ENCODE data around the gene TSPEAR. TPM values are rescaled to one million over a fixed set of nuclear protein-coding genes. Genes with fewer than 3 reads are reported as not detected.

The TSPEAR gene
- total RNA-seq, 1 experiment from 2014 or later = not detected

- no peak overlapping the region for H3K27ac ChIP-seq
- no peaks in the 10 kb centered on the region for H3K27me3 ChIP-seq
- H3K4me3 ChIP-seq = no peak overlapping the region
- no peaks in the 10 kb centered on the region for H3K36me3 ChIP-seq
- DNase-seq = no peak
- peaks cover 5% of the 10 kb centered on the region; the same call in 1 of the 2 replicates for H3K9me3 ChIP-seq (replicated peaks)
- H3K4me1 ChIP-seq = no peaks in the 10 kb centered on the region
Measured at GRCh38 chr21:44537930-44538911, 173.2 kb downstream of the TSPEAR start.

GRCh38 chr21:44535963-44536362 is 175.4 kb downstream of the TSPEAR start:
- Histone ChIP-seq H3K36me3 (no peaks in the 10 kb centered on the region), H3K4me3 (no peak overlapping the region), H3K9me3 (replicated peaks) (no peaks in the 10 kb centered on the region), H3K27ac (no peak overlapping the region), H3K27me3 (no peaks in the 10 kb centered on the region), H3K4me1 (no peaks in the 10 kb centered on the region)
- DNase-seq = no peak

- H3K4me3 ChIP-seq = no peak overlapping the region
- no peaks in the 10 kb centered on the region for H3K27me3 ChIP-seq
- H3K9me3 ChIP-seq (replicated peaks) = no peaks in the 10 kb centered on the region
- no peak for DNase-seq
- no peak overlapping the region for H3K27ac ChIP-seq
- no peaks in the 10 kb centered on the region for H3K36me3 ChIP-seq
- no peaks in the 10 kb centered on the region for H3K4me1 ChIP-seq
Measured at GRCh38 chr21:44534688-44535087, 176.7 kb downstream of the TSPEAR start.

- Histone ChIP-seq H3K9me3 (replicated peaks) (no peaks in the 10 kb centered on the region), H3K27me3 (no peaks in the 10 kb centered on the region), H3K36me3 (no peaks in the 10 kb centered on the region), H3K4me3 (no peak overlapping the region), H3K27ac (no peak overlapping the region), H3K4me1 (no peaks in the 10 kb centered on the region)
- no peak for DNase-seq
Measured at GRCh38 chr21:44533891-44534627, 177.3 kb downstream of the TSPEAR start.

GRCh38 chr21:44533121-44533890 is 178.1 kb downstream of the TSPEAR start:
- no peaks in the 10 kb centered on the region for H3K36me3 ChIP-seq
- H3K9me3 ChIP-seq (replicated peaks) = no peaks in the 10 kb centered on the region
- H3K27me3 ChIP-seq = no peaks in the 10 kb centered on the region
- no peak overlapping the region for H3K4me3 ChIP-seq
- DNase-seq = no peak
- no peak overlapping the region for H3K27ac ChIP-seq
- H3K4me1 ChIP-seq = no peaks in the 10 kb centered on the region

- Histone ChIP-seq H3K36me3 (no peaks in the 10 kb centered on the region), H3K27ac (no peak overlapping the region), H3K9me3 (replicated peaks) (no peaks in the 10 kb centered on the region), H3K27me3 (no peaks in the 10 kb centered on the region), H3K4me1 (no peaks in the 10 kb centered on the region), H3K4me3 (no peak overlapping the region)
- no peak for DNase-seq
Measured at GRCh38 chr21:44532712-44533111, 178.7 kb downstream of the TSPEAR start.

GRCh38 chr21:44531606-44532564 is 179.5 kb downstream of the TSPEAR start:
- peak; percentile 3 to 39 for DNase-seq
- Histone ChIP-seq H3K36me3 (no peaks in the 10 kb centered on the region), H3K4me3 (no peak overlapping the region), H3K4me1 (no peaks in the 10 kb centered on the region), H3K27me3 (no peaks in the 10 kb centered on the region), H3K27ac (no peak overlapping the region), H3K9me3 (replicated peaks) (no peaks in the 10 kb centered on the region)

- H3K36me3 ChIP-seq = no peaks in the 10 kb centered on the region
- H3K4me1 ChIP-seq = no peaks in the 10 kb centered on the region
- DNase-seq = peak in 1 of 2 experiments; percentile 0
- H3K27me3 ChIP-seq = no peaks in the 10 kb centered on the region
- H3K4me3 ChIP-seq = no peak overlapping the region
- no peak overlapping the region for H3K27ac ChIP-seq
- no peaks in the 10 kb centered on the region for H3K9me3 ChIP-seq (replicated peaks)
Measured at GRCh38 chr21:44530903-44531605, 180.3 kb downstream of the TSPEAR start.

- no peak overlapping the region for H3K27ac ChIP-seq
- H3K4me3 ChIP-seq = no peak overlapping the region
- H3K27me3 ChIP-seq = no peaks in the 10 kb centered on the region
- DNase-seq = no peak
- H3K36me3 ChIP-seq = no peaks in the 10 kb centered on the region
- no peaks in the 10 kb centered on the region for H3K9me3 ChIP-seq (replicated peaks)
- no peaks in the 10 kb centered on the region for H3K4me1 ChIP-seq
Measured at GRCh38 chr21:44530221-44530902, 181.0 kb downstream of the TSPEAR start.

GRCh38 chr21:44529503-44530125 is 181.8 kb downstream of the TSPEAR start:
- Histone ChIP-seq H3K27ac (no peak overlapping the region), H3K36me3 (no peaks in the 10 kb centered on the region), H3K4me3 (no peak overlapping the region), H3K9me3 (replicated peaks) (no peaks in the 10 kb centered on the region), H3K4me1 (no peaks in the 10 kb centered on the region), H3K27me3 (no peaks in the 10 kb centered on the region)
- no peak for DNase-seq

- H3K4me3 ChIP-seq = no peak overlapping the region
- no peaks in the 10 kb centered on the region for H3K9me3 ChIP-seq (replicated peaks)
- no peaks in the 10 kb centered on the region for H3K36me3 ChIP-seq
- DNase-seq = no peak
- no peaks in the 10 kb centered on the region for H3K4me1 ChIP-seq
- no peaks in the 10 kb centered on the region for H3K27me3 ChIP-seq
- no peak overlapping the region for H3K27ac ChIP-seq
Measured at GRCh38 chr21:44529011-44529421, 182.4 kb downstream of the TSPEAR start.

- Histone ChIP-seq H3K27ac (no peak overlapping the region), H3K4me1 (no peaks in the 10 kb centered on the region), H3K9me3 (replicated peaks) (0 out of 2 replicates have a peak, but pooled peaks cover 4% of the 10 kb centered on the region), H3K36me3 (no peaks in the 10 kb centered on the region), H3K4me3 (no peak overlapping the region), H3K27me3 (no peaks in the 10 kb centered on the region)
- DNase-seq = no peak
Measured at GRCh38 chr21:44528634-44528995, 182.8 kb downstream of the TSPEAR start.
